Activated CD4-positive, alpha-beta T cell treated with anti-CD3 and anti-CD28 coated beads for 24 hours (primary cell): Measurements from ENCODE around the gene VMAC.
"Not testable (repeated sequence)": the region's sequence is repeated elsewhere in the genome, so short reads cannot be mapped to it uniquely, and the experiment has no call there.

Experiments
- DNase-seq, 2 donors: peaks; one replicate each; pipeline ENCODE4 v3.0.0-alpha.2; 2020; ENCODE audit warnings: low read depth in 2 of 2

VMAC gene

GRCh38 chr19:5884065-5884811 lies 20.4 kb upstream of the VMAC start:
- DNase-seq, result not testable (repeated sequence)

- no peak for DNase-seq
These were observed 15.2 kb upstream of the VMAC start for GRCh38 chr19:5889288-5889971.

- no peak for DNase-seq
These were observed 14.6 kb upstream of the VMAC start for GRCh38 chr19:5890099-5890498.

GRCh38 chr19:5891572-5891937 lies 13.1 kb upstream of the VMAC start:
- DNase-seq, result no peak

- no peak for DNase-seq
These were observed 12.5 kb upstream of the VMAC start for GRCh38 chr19:5891938-5892771.

GRCh38 chr19:5892772-5893275 lies 11.8 kb upstream of the VMAC start:
- DNase-seq, result no peak

- no peak for DNase-seq
These were observed 11.3 kb upstream of the VMAC start for GRCh38 chr19:5893296-5893903.

GRCh38 chr19:5893907-5894703 lies 10.6 kb upstream of the VMAC start:
- no peak for DNase-seq

- DNase-seq, result no peak
These were observed 9.8 kb upstream of the VMAC start for GRCh38 chr19:5894704-5895349.

- DNase-seq, result no peak
These were observed 9.3 kb upstream of the VMAC start for GRCh38 chr19:5895409-5895808.

GRCh38 chr19:5895890-5896289 lies 8.8 kb upstream of the VMAC start:
- DNase-seq, result no peak

- DNase-seq, result no peak
These were observed 8.2 kb upstream of the VMAC start for GRCh38 chr19:5896365-5897076.

- DNase-seq, result no peak
These were observed 7.3 kb upstream of the VMAC start for GRCh38 chr19:5897189-5897969.

- no peak for DNase-seq
These were observed 4.7 kb upstream of the VMAC start for GRCh38 chr19:5899728-5900526.

- no peak for DNase-seq
These were observed 3.7 kb upstream of the VMAC start for GRCh38 chr19:5900976-5901375.

- DNase-seq, result no peak
These were observed 1.5 kb upstream of the VMAC start for GRCh38 chr19:5903056-5903623.

GRCh38 chr19:5903624-5904351 lies 884 bp upstream of the VMAC start, which contains the start of gene NDUFA11:
Gene NDUFA11 (minus strand): TSS chr19:5903790. CDS start chr19:5903708, 82 bp downstream.
- DNase-seq, result peak; percentile 96 to 97
